Fibroblast of villous mesenchyme (primary cell): Measurements from ENCODE around the gene PDK3. TPM values are rescaled to one million over a fixed set of nuclear protein-coding genes. Genes with fewer than 3 reads are reported as not detected.
A peak's percentile ranks its signal among the peaks of the same experiment; 100 is the strongest.

Experiments
- DNase-seq: peaks from one replicate; pipeline ENCODE4 v3.0.0-alpha.2; 2010; ENCODE audit warnings: low read depth
- H3K4me3 ChIP-seq: 2 replicates; pipeline ENCODE4 v1.5.1; 2011; ENCODE audit warnings: low read depth, mild to moderate bottlenecking, low read length
- total RNA-seq: library from RNA; depleted of rRNA; stranded (reverse); fragments of >200 nt; gene quantifications from 2 replicates; pipeline ENCODE4 v1.2.3, GENCODE V29; 2012
- TF ChIP-seq, protein P1 (sequence below): IDR thresholded peaks from 2 replicates; pipeline ENCODE4 v1.5.1; 2012; ENCODE audit warnings: low read depth, mild to moderate bottlenecking, low read length; ENCODE audit not compliant: insufficient read depth

The PDK3 gene
- total RNA-seq, 1 donor, result 3.9 TPM

- no peak overlapping the region for H3K4me3 ChIP-seq
- no peak for DNase-seq
- TF ChIP-seq, protein P1, sequence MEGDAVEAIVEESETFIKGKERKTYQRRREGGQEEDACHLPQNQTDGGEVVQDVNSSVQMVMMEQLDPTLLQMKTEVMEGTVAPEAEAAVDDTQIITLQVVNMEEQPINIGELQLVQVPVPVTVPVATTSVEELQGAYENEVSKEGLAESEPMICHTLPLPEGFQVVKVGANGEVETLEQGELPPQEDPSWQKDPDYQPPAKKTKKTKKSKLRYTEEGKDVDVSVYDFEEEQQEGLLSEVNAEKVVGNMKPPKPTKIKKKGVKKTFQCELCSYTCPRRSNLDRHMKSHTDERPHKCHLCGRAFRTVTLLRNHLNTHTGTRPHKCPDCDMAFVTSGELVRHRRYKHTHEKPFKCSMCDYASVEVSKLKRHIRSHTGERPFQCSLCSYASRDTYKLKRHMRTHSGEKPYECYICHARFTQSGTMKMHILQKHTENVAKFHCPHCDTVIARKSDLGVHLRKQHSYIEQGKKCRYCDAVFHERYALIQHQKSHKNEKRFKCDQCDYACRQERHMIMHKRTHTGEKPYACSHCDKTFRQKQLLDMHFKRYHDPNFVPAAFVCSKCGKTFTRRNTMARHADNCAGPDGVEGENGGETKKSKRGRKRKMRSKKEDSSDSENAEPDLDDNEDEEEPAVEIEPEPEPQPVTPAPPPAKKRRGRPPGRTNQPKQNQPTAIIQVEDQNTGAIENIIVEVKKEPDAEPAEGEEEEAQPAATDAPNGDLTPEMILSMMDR, result no peak
These were observed 61.5 kb downstream of the PDK3 start for GRCh38 chrX:24526616-24527015.

GRCh38 chrX:24528605-24529004 lies 63.5 kb downstream of the PDK3 start:
- TF ChIP-seq, protein P1, result no peak
- DNase-seq, result no peak
- H3K4me3 ChIP-seq, result no peak overlapping the region

DNA sequence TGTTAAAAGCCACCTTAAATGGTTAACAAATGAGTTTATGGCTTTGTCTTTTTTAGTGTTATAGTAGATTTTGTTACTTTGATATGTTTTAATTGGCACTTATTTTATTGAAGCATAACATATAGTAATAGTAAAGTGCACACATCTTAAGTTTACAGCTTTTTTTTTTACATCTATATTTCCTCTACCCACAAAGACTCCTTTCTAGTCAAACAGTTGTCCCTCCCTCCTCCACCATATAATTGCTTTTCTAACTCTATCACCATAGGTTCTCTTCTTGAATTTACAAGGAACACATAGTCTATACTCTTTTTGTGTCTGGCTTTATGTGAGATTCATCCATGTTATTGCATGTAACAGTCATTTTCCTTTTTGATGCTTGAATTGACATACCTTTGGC lies 71.5 kb downstream of the PDK3 start:
- H3K4me3 ChIP-seq, result no peak overlapping the region
- DNase-seq, result no peak
- TF ChIP-seq, protein P1, result no peak

- TF ChIP-seq, protein P1, result no peak
- H3K4me3 ChIP-seq, result no peak overlapping the region
- no peak for DNase-seq
These were observed 77.7 kb downstream of the PDK3 start for GRCh38 chrX:24542756-24543155.

DNA sequence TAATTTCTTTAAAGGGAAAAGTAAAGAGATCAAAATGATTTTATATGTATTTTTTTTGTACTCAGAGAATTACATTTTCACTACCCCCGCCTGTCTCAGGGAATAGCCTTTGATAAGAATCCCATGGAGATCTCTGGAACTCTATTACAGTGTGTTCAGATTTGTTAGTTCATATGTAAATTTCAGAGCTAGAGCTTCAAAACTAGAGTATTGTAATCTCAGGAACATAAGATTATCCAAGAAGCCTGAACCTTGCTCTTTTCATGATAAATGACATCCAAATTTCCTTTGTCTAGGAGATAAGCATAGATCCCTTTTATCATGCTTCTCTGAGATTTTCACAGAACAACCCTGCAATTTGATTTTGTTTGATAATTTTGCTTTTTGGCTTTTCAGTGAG lies 82.9 kb downstream of the PDK3 start:
- H3K4me3 ChIP-seq, result no peak overlapping the region
- no peak for DNase-seq
- TF ChIP-seq, protein P1, result no peak

DNA sequence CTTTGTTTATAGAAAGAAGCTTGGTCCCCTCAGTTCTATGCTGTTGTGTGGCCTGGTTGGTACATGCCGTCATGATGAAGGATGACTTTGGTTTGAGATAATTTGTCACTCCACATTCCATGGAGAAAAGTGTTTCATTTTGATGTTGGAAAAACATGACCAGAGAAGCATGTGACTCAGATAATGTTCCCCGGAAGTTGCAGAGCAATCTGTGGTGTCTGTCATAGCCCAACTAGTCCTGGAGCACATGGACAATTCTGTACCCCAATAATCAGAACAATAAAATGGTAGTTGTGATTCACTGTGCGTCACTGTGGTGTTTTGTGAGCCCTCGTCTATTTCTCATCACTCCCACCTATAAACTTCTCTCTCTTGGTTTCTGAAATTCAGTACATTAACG lies 85.1 kb downstream of the PDK3 start:
- no peak for DNase-seq
- H3K4me3 ChIP-seq, result no peak overlapping the region
- TF ChIP-seq, protein P1, result no peak

GRCh38 chrX:24553011-24553410 lies 87.9 kb downstream of the PDK3 start:
- TF ChIP-seq, protein P1, result no peak
- peak; percentile 3 for DNase-seq
- H3K4me3 ChIP-seq, result no peak overlapping the region
